SH-SY5Y (cell line): Measurements from ENCODE around the gene OR5AC2.

Experiments used
- GATA2 ChIP-seq: IDR thresholded peaks from 2 replicates; pipeline ENCODE4 v1.6.1; 2011; ENCODE audit warnings: mild to moderate bottlenecking, low read depth, low read length
- GATA3 ChIP-seq: IDR thresholded peaks from 2 replicates; pipeline ENCODE4 v1.6.1; 2011; ENCODE audit warnings: low read depth, mild to moderate bottlenecking, low read length, moderate library complexity

- no peak for TF ChIP-seq GATA2
- TF ChIP-seq GATA3: no peak
Measured at GRCh38 chr3:98110550-98110908, 23.6 kb downstream of the OR5AC2 start.
